Measurements from ENCODE around the gene IGF2BP2.

IGF2BP2 gene

GRCh38 chr3:185737740-185738680 lies 86.8 kb downstream of the IGF2BP2 start:
- no peak for DNase-seq (ENCODE audit: low read depth in 2 of 2)

GRCh38 chr3:185737020-185737419 lies 87.8 kb downstream of the IGF2BP2 start:
- no peak for DNase-seq (ENCODE audit: low read depth in 2 of 2)

- DNase-seq (ENCODE audit: low read depth in 2 of 2), result no peak
These were observed 90.1 kb downstream of the IGF2BP2 start for GRCh38 chr3:185734725-185735096.

GRCh38 chr3:185733980-185734724 lies 90.7 kb downstream of the IGF2BP2 start:
- no peak for DNase-seq (ENCODE audit: low read depth in 2 of 2)

- no peak for DNase-seq (ENCODE audit: low read depth in 2 of 2)
These were observed 92.1 kb downstream of the IGF2BP2 start for GRCh38 chr3:185732782-185733181.

GRCh38 chr3:185730550-185730949 lies 94.3 kb downstream of the IGF2BP2 start:
- no peak for DNase-seq (ENCODE audit: low read depth in 2 of 2)

- no peak for DNase-seq (ENCODE audit: low read depth in 2 of 2)
These were observed 95.3 kb downstream of the IGF2BP2 start for GRCh38 chr3:185729337-185730055.

GRCh38 chr3:185728630-185729336 lies 96.1 kb downstream of the IGF2BP2 start:
- DNase-seq (ENCODE audit: low read depth in 2 of 2), result no peak

- DNase-seq (ENCODE audit: low read depth in 2 of 2), result no peak
These were observed 97.0 kb downstream of the IGF2BP2 start for GRCh38 chr3:185727873-185728272.

GRCh38 chr3:185726254-185726967 lies 98.4 kb downstream of the IGF2BP2 start:
- DNase-seq (ENCODE audit: low read depth in 2 of 2), result no peak

- no peak for DNase-seq (ENCODE audit: low read depth in 2 of 2)
These were observed 100.1 kb downstream of the IGF2BP2 start for GRCh38 chr3:185724761-185725160.

- no peak for DNase-seq (ENCODE audit: low read depth in 2 of 2)
These were observed 100.6 kb downstream of the IGF2BP2 start for GRCh38 chr3:185724251-185724650.

GRCh38 chr3:185722881-185723280 lies 102.0 kb downstream of the IGF2BP2 start:
- DNase-seq (ENCODE audit: low read depth in 2 of 2), result no peak

- DNase-seq (ENCODE audit: low read depth in 2 of 2), result no peak
These were observed 102.9 kb downstream of the IGF2BP2 start for GRCh38 chr3:185721970-185722369.

- DNase-seq (ENCODE audit: low read depth in 2 of 2), result no peak
These were observed 104.5 kb downstream of the IGF2BP2 start for GRCh38 chr3:185720326-185720725.

GRCh38 chr3:185718736-185719593 lies 105.9 kb downstream of the IGF2BP2 start:
- DNase-seq (ENCODE audit: low read depth in 2 of 2), result no peak

GRCh38 chr3:185717627-185718402 lies 107.0 kb downstream of the IGF2BP2 start:
- no peak for DNase-seq (ENCODE audit: low read depth in 2 of 2)

- DNase-seq (ENCODE audit: low read depth in 2 of 2), result no peak
These were observed 107.7 kb downstream of the IGF2BP2 start for GRCh38 chr3:185717121-185717520.

GRCh38 chr3:185716436-185717108 lies 108.3 kb downstream of the IGF2BP2 start:
- DNase-seq (ENCODE audit: low read depth in 2 of 2), result no peak

All from stimulated activated CD4-positive, alpha-beta T cell treated with anti-CD3 and anti-CD28 coated beads, Interleukin-1b, Interleukin-23, amount 100 ng/mL, for 4 hours (primary cell).